Brain microvascular endothelial cell (primary cell): Measurements from ENCODE around the gene APOBEC3F.
A peak's percentile ranks its signal among the peaks of the same experiment; 100 is the strongest.
"Not testable (repeated sequence)": the region's sequence is repeated elsewhere in the genome, so short reads cannot be mapped to it uniquely, and the experiment has no call there.

ENCODE experiments used
- DNase-seq: peaks from one replicate; pipeline ENCODE4 v3.0.0-alpha.2; 2020
- H3K27ac ChIP-seq: fragments of 250-450 bp; sonication (Bioruptor Pico); 2 replicates; pipeline ENCODE4 v1.5.1; 2020; ENCODE audit warnings: mild to moderate bottlenecking, moderate library complexity
- H3K27me3 ChIP-seq: fragments of 250-450 bp; sonication (Bioruptor Pico); replicated peaks from 2 replicates; pipeline ENCODE4 v1.5.1; 2020; ENCODE audit warnings: mild to moderate bottlenecking
- H3K36me3 ChIP-seq: fragments of 250-450 bp; sonication (Bioruptor Pico); replicated peaks from 2 replicates; pipeline ENCODE4 v1.5.1; 2020; ENCODE audit warnings: mild to moderate bottlenecking
- H3K4me3 ChIP-seq: 2 replicates; pipeline ENCODE4 v1.5.1; 2011; ENCODE audit warnings: low read depth, mild to moderate bottlenecking, control low read depth, low read length, moderate library complexity
- in situ Hi-C: cut with HindIII; loops from 2 replicates; pipeline ENCODE4 v1.10.0; 2017; ENCODE audit warnings: low sequenced_read_pairs, low pct_ligation_motif_present
- TF ChIP-seq, protein P1 (sequence below): IDR thresholded peaks from 2 replicates; pipeline ENCODE4 v1.5.1; 2011; ENCODE audit warnings: low read depth, mild to moderate bottlenecking, moderate library complexity, low read length, control low read depth, inconsistent platforms; ENCODE audit errors: missing control alignments

The APOBEC3F gene

DNA sequence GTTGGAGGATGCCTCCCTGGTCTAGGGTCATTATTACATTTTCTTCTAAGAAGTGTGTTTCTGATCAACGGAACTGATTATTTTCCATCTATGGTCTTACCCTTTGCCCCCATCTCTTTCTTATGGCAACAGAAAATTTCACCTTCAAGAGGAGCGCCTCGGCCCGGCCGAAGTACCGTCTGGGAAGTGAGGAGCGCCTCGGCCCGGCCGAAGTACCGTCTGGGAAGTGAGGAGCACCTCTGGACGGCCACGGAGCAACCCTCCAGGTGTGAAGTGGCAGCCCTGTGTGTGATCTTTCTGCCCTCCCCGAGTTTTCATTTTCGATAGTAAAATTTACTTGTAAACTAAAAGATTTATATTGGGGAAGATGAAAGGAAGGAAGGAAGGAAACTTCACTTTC lies 29.7 kb upstream of the APOBEC3F start:
- DNase-seq, result no peak
- Histone ChIP-seq H3K27ac (no peak overlapping the region), H3K4me3 (no peak overlapping the region), H3K27me3 (no peaks in the 10 kb centered on the region), H3K36me3 (no peaks in the 10 kb centered on the region)
- in situ Hi-C loops, result no loop called here
- TF ChIP-seq, protein P1, sequence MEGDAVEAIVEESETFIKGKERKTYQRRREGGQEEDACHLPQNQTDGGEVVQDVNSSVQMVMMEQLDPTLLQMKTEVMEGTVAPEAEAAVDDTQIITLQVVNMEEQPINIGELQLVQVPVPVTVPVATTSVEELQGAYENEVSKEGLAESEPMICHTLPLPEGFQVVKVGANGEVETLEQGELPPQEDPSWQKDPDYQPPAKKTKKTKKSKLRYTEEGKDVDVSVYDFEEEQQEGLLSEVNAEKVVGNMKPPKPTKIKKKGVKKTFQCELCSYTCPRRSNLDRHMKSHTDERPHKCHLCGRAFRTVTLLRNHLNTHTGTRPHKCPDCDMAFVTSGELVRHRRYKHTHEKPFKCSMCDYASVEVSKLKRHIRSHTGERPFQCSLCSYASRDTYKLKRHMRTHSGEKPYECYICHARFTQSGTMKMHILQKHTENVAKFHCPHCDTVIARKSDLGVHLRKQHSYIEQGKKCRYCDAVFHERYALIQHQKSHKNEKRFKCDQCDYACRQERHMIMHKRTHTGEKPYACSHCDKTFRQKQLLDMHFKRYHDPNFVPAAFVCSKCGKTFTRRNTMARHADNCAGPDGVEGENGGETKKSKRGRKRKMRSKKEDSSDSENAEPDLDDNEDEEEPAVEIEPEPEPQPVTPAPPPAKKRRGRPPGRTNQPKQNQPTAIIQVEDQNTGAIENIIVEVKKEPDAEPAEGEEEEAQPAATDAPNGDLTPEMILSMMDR, result no peak

DNA sequence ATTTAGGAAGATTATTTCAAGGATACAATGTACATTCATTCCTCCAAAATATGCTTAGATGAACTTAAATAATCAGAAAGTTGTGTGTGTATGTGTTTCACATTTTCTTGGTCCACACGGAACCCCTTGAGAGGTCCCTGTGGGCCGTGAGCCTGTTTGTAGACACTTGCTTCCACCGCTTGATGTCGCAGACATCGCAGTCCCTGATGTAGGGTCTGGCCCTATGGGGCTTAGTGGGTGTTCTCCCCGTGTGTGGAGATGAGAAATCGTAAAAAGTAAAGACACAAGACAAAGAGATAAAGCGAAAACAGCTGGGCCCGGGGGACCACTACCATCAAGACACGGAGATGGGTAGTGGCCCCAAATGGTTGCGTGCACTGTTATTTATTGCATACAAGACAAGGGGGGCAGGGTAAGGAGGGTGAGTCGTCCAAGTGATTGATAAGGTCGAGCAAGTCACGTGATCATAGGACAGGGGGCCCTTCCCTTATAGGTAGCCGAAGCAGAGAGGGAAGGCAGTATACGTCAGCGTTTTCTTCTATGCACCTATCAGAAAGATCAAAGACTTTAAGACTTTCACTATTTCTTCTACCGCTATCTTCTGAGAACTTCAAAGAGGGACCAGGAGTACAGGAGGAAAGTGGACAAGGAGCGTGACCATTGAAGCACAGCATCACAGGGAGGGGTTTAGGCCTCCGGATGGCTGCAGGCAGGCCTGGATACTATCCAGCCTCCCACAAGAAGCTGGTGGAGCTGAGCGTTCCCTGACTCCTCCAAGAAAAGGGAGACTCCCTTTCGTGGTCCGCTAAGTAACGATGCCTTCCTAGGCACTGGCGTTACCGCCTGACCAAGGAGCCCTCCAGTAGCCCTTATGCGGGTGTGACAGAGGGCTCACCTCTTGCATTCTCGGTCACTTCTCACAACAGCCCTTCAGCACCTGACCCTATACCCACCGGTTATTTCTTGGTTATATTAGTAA lies 27.8 kb upstream of the APOBEC3F start:
- no peaks in the 10 kb centered on the region for H3K27me3 ChIP-seq
- TF ChIP-seq, protein P1, result no peak
- H3K4me3 ChIP-seq, result no peak overlapping the region
- no peak overlapping the region for H3K27ac ChIP-seq
- in situ Hi-C loops, result no loop called here
- no peaks in the 10 kb centered on the region for H3K36me3 ChIP-seq
- DNase-seq, result no peak

- peak overlapping the region; percentile 60 for H3K4me3 ChIP-seq
- H3K27me3 ChIP-seq, H3K36me3 ChIP-seq, in situ Hi-C loops, H3K27ac ChIP-seq, DNase-seq: not testable (repeated sequence)
Measured at GRCh38 chr22:39013561-39013941, 27.1 kb upstream of the APOBEC3F start.

GRCh38 chr22:39013942-39014722 lies 26.5 kb upstream of the APOBEC3F start, which contains the start of gene APOBEC3C:
Gene APOBEC3C (plus strand): TSS chr22:39014257. CDS start chr22:39014363, 106 bp downstream.
- Histone ChIP-seq H3K27me3 (no peaks in the 10 kb centered on the region), H3K27ac (peak within 1 kb of the TSS; percentile 16), H3K36me3 (no peaks in the 10 kb centered on the region), H3K4me3 (peak within 1 kb of the TSS; percentile 60)
- DNase-seq, result peak; percentile 87
- in situ Hi-C loops, result no loop called here
- TF ChIP-seq, protein P1, result no peak

- H3K36me3 ChIP-seq, in situ Hi-C loops, H3K27me3 ChIP-seq: not testable (repeated sequence)
- Histone ChIP-seq H3K4me3 (peak overlapping the region; percentile 60), H3K27ac (peak overlapping the region; percentile 16)
- peak; percentile 5 for DNase-seq
Measured at GRCh38 chr22:39014723-39015121, 25.9 kb upstream of the APOBEC3F start.

GRCh38 chr22:39016592-39016991 lies 24.1 kb upstream of the APOBEC3F start:
- Histone ChIP-seq H3K4me3 (no peak overlapping the region), H3K27me3 (no peaks in the 10 kb centered on the region), H3K36me3 (no peaks in the 10 kb centered on the region), H3K27ac (no peak overlapping the region)
- TF ChIP-seq, protein P1, result no peak
- no peak for DNase-seq
- in situ Hi-C loops, result no loop called here
